CD4-positive, alpha-beta T cell (primary cell): ENCODE data around the gene WDR75. TPM values are rescaled to one million over a fixed set of nuclear protein-coding genes. Genes with fewer than 3 reads are reported as not detected.

Experiments used
- ATAC-seq: fragments of 200-7000 bp; cut with Tn5 transposase; one replicate; pipeline ENCODE4 v1.10.0; 2022; ENCODE audit warnings: mild to moderate bottlenecking; ENCODE audit not compliant: poor library complexity
- CTCF ChIA-PET: fragments of 350-600 bp; sonication (Branson Sonifier 250); formaldehyde crosslinking; loops from one replicate; lab custom pipeline; 2021; ENCODE audit warnings: antibody characterized with exemption, inconsistent platforms; lab: Charles Lee
- POLR2A ChIA-PET: fragments of 350-600 bp; sonication (Branson Sonifier 250); formaldehyde crosslinking; loops from one replicate; lab custom pipeline; 2021; ENCODE audit warnings: antibody characterized with exemption, inconsistent platforms; lab: Charles Lee
- DNase-seq, 14 experiments: peaks; one replicate each; pipeline ENCODE4 v3.0.0-alpha.2; 2013 to 2020; ENCODE audit warnings: mixed read lengths in 2 of 14
- H3K27ac ChIP-seq, 2 donors: one replicate each; pipeline versions ENCODE4 v1.5.1 to v1.7.0; 2013; ENCODE audit warnings: low read length in 2 of 2, low read depth in 1 of 2, mild to moderate bottlenecking in 1 of 2
- H3K27me3 ChIP-seq, 2 experiments: 1 replicate in 1 of 2; 2 replicates in 1 of 2; pipeline versions ENCODE4 v1.6.1 to v1.7.0; 2013; ENCODE audit warnings: low read length in 2 of 2, control low read depth in 1 of 2, mild to moderate bottlenecking in 1 of 2, moderate library complexity in 1 of 2; ENCODE audit not compliant: insufficient read depth in 2 of 2, control insufficient read depth in 1 of 2
- H3K36me3 ChIP-seq: one replicate; pipeline ENCODE4 v1.6.1; 2013; ENCODE audit warnings: low read length, control low read depth; ENCODE audit not compliant: insufficient read depth
- H3K4me1 ChIP-seq: one replicate; pipeline ENCODE4 v1.6.1; 2013; ENCODE audit warnings: low read length, control low read depth; ENCODE audit not compliant: insufficient read depth
- H3K4me3 ChIP-seq: one replicate; pipeline ENCODE4 v1.5.1; 2013; ENCODE audit warnings: mild to moderate bottlenecking, low read length, moderate library complexity
- H3K9me3 ChIP-seq, 2 experiments: 1 replicate in 1 of 2; 2 replicates in 1 of 2; pipeline versions ENCODE4 v1.6.1 to v1.7.0; 2013; ENCODE audit warnings: low read length in 2 of 2, mild to moderate bottlenecking in 2 of 2, control low read depth in 1 of 2, moderate library complexity in 1 of 2; ENCODE audit not compliant: control insufficient read depth in 1 of 2, insufficient read depth in 1 of 2
- H3K27ac Mint-ChIP-seq: one replicate; pipeline ENCODE4 v1.8.0; 2020; ENCODE audit warnings: mixed read lengths
- H3K27me3 Mint-ChIP-seq: one replicate; pipeline ENCODE4 v1.8.0; 2021; ENCODE audit warnings: mixed read lengths
- H3K36me3 Mint-ChIP-seq: one replicate; pipeline ENCODE4 v1.8.0; 2021; ENCODE audit warnings: low read depth, mixed read lengths
- H3K4me1 Mint-ChIP-seq: one replicate; pipeline ENCODE4 v1.8.0; 2021; ENCODE audit warnings: low read depth, mixed read lengths
- H3K4me3 Mint-ChIP-seq: one replicate; pipeline ENCODE4 v1.8.0; 2020; ENCODE audit warnings: mild to moderate bottlenecking, mixed read lengths
- H3K9me3 Mint-ChIP-seq: one replicate; pipeline ENCODE4 v1.8.0; 2020; ENCODE audit warnings: mixed read lengths
- intact Hi-C, 2 experiments: fragments of 100-400 bp; cut with DNase I in 1 of 2; cut with micrococcal nuclease in 1 of 2; formaldehyde crosslinking; loops; one replicate each; pipeline versions ENCODE4 v1.15.1 to v1.9.0; 2023 to 2025; cut with DNase I, micrococcal nuclease
- total RNA-seq, 174 experiments: library from RNA in 2 of 174; stranded (reverse) in 2 of 174; gene quantifications; one replicate each; pipeline ENCODE4 v1.2.3 and lab custom pipeline; 2021 to 2026
- TF ChIP-seq, protein P1 (sequence below): fragments of 200-600 bp; IDR thresholded peaks from one replicate; pipeline ENCODE4 v1.8.0; 2022; ENCODE audit warnings: antibody characterized with exemption, mild to moderate bottlenecking

WDR75 gene
- total RNA-seq, 2 experiments from 2014 or later: 38.1 to 45.3 TPM

GRCh38 chr2:189487283-189488007, 46.2 kb downstream of the WDR75 start:
- TF ChIP-seq, protein P1, sequence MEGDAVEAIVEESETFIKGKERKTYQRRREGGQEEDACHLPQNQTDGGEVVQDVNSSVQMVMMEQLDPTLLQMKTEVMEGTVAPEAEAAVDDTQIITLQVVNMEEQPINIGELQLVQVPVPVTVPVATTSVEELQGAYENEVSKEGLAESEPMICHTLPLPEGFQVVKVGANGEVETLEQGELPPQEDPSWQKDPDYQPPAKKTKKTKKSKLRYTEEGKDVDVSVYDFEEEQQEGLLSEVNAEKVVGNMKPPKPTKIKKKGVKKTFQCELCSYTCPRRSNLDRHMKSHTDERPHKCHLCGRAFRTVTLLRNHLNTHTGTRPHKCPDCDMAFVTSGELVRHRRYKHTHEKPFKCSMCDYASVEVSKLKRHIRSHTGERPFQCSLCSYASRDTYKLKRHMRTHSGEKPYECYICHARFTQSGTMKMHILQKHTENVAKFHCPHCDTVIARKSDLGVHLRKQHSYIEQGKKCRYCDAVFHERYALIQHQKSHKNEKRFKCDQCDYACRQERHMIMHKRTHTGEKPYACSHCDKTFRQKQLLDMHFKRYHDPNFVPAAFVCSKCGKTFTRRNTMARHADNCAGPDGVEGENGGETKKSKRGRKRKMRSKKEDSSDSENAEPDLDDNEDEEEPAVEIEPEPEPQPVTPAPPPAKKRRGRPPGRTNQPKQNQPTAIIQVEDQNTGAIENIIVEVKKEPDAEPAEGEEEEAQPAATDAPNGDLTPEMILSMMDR: no peak
- Mint-ChIP-seq H3K27me3 (no peaks in the 10 kb centered on the region), H3K27ac (no peak overlapping the region), H3K4me3 (no peak overlapping the region), H3K4me1 (no peaks in the 10 kb centered on the region), H3K9me3 (no peaks in the 10 kb centered on the region), H3K36me3 (no peaks in the 10 kb centered on the region)
- H3K4me1 ChIP-seq: no peaks in the 10 kb centered on the region
- no peaks in the 10 kb centered on the region for H3K9me3 ChIP-seq
- DNase-seq (no peak), ATAC-seq (no peak)
- CTCF ChIA-PET: no interaction called here
- intact Hi-C loops: no loop called here
- H3K36me3 ChIP-seq: no peaks in the 10 kb centered on the region
- POLR2A ChIA-PET: no interaction called here
- H3K27ac ChIP-seq: no peak overlapping the region
- no peak overlapping the region for H3K4me3 ChIP-seq
- H3K27me3 ChIP-seq: peaks cover 0 to 2% of the 10 kb centered on the region in 2 experiments

- Histone ChIP-seq H3K27me3 (peaks cover 0 to 2% of the 10 kb centered on the region in 2 experiments), H3K36me3 (no peaks in the 10 kb centered on the region), H3K4me3 (no peak overlapping the region), H3K9me3 (no peaks in the 10 kb centered on the region), H3K27ac (no peak overlapping the region), H3K4me1 (no peaks in the 10 kb centered on the region)
- Mint-ChIP-seq H3K4me1 (no peaks in the 10 kb centered on the region), H3K27ac (no peak overlapping the region), H3K4me3 (no peak overlapping the region), H3K27me3 (no peaks in the 10 kb centered on the region), H3K9me3 (no peaks in the 10 kb centered on the region), H3K36me3 (no peaks in the 10 kb centered on the region)
- DNase-seq (no peak), ATAC-seq (no peak)
- intact Hi-C loops: no loop called here
- CTCF ChIA-PET: no interaction called here
- POLR2A ChIA-PET: no interaction called here
- TF ChIP-seq, protein P1: no peak
Measured at GRCh38 chr2:189488008-189488310, 46.7 kb downstream of the WDR75 start.

GRCh38 chr2:189492451-189492850, 51.2 kb downstream of the WDR75 start:
- ChIA-PET POLR2A (no interaction called here), CTCF (no interaction called here)
- Histone ChIP-seq H3K27me3 (peaks cover 0 to 2% of the 10 kb centered on the region in 2 experiments), H3K36me3 (no peaks in the 10 kb centered on the region), H3K27ac (no peak overlapping the region), H3K9me3 (no peaks in the 10 kb centered on the region), H3K4me1 (no peaks in the 10 kb centered on the region), H3K4me3 (no peak overlapping the region)
- ATAC-seq (no peak), DNase-seq (no peak)
- intact Hi-C loops: no loop called here
- Mint-ChIP-seq H3K36me3 (no peaks in the 10 kb centered on the region), H3K27me3 (peaks cover 7% of the 10 kb centered on the region), H3K4me3 (no peak overlapping the region), H3K9me3 (no peaks in the 10 kb centered on the region), H3K27ac (no peak overlapping the region), H3K4me1 (no peaks in the 10 kb centered on the region)
- TF ChIP-seq, protein P1: no peak
